SU-DHL-6 (cell line): ENCODE results near the gene MYO10.

Source experiments
- H2AFZ ChIP-seq: fragments of 200-600 bp; sonication (generic); 2 replicates; pipeline ENCODE4 v1.6.1; 2014; ENCODE audit warnings: low read depth, mild to moderate bottlenecking, moderate library complexity, mixed read lengths, antibody characterized with exemption, low read length; ENCODE audit not compliant: severe bottlenecking
- H3F3A ChIP-seq: fragments of 200-600 bp; shearing (Covaris generic); 2 replicates; pipeline ENCODE4 v1.6.0; 2016; ENCODE audit warnings: antibody characterized with exemption, mild to moderate bottlenecking; ENCODE audit not compliant: insufficient read depth
- H3K27ac ChIP-seq: fragments of 200-600 bp; sonication (generic); 2 replicates; pipeline ENCODE4 v1.5.1; 2016; ENCODE audit warnings: low read depth, mild to moderate bottlenecking, low read length, moderate library complexity, mixed read lengths
- H3K27me3 ChIP-seq: fragments of 200-600 bp; sonication (generic), shearing (Covaris generic); 2 replicates; pipeline ENCODE4 v1.6.0; 2014; ENCODE audit warnings: mild to moderate bottlenecking, low read length
- H3K36me3 ChIP-seq: fragments of 200-600 bp; sonication (generic); 2 replicates; pipeline ENCODE4 v1.6.1; 2014; ENCODE audit warnings: mild to moderate bottlenecking, low read length, mixed read lengths
- H3K4me2 ChIP-seq: fragments of 300-600, 200-600 bp; shearing (Covaris generic), sonication (generic); 2 replicates; pipeline ENCODE4 v1.6.0; 2014; ENCODE audit warnings: low read length, low read depth, mild to moderate bottlenecking; ENCODE audit not compliant: poor library complexity, severe bottlenecking
- H3K4me3 ChIP-seq: fragments of 200-600 bp; sonication (generic); 2 replicates; pipeline ENCODE4 v1.5.1; 2014; ENCODE audit warnings: antibody characterized with exemption, low read length, mild to moderate bottlenecking, mixed read lengths; ENCODE audit not compliant: insufficient read depth, poor library complexity, severe bottlenecking
- H3K79me2 ChIP-seq: fragments of 200-600 bp; sonication (generic); 2 replicates; pipeline ENCODE4 v1.6.1; 2014; ENCODE audit warnings: mild to moderate bottlenecking, low read length, moderate library complexity; ENCODE audit not compliant: insufficient read depth
- H3K9ac ChIP-seq: fragments of 200-600 bp; sonication (generic); 2 replicates; pipeline ENCODE4 v1.7.0; 2014; ENCODE audit warnings: mild to moderate bottlenecking, low read length
- H3K9me2 ChIP-seq: fragments of 200-600 bp; sonication (generic); replicated peaks from 2 replicates; pipeline ENCODE4 v1.6.1; 2014; ENCODE audit warnings: low read length; ENCODE audit not compliant: insufficient read depth
- H3K9me3 ChIP-seq: fragments of 200-600 bp; sonication (generic); 2 replicates; pipeline ENCODE4 v1.6.1; 2014; ENCODE audit warnings: low read length, mixed read lengths; ENCODE audit not compliant: insufficient read depth
- H4K20me1 ChIP-seq: fragments of 200-600 bp; sonication (generic); 2 replicates; pipeline ENCODE4 v1.6.1; 2014; ENCODE audit warnings: low read depth, mild to moderate bottlenecking, antibody characterized with exemption, low read length, moderate library complexity, mixed read lengths
- EZH2phosphoT487 ChIP-seq: fragments of 200-600 bp; sonication (generic), shearing (Covaris generic); conservative IDR thresholded peaks from 2 replicates; pipeline ENCODE4 v1.6.1; 2018; ENCODE audit warnings: mild to moderate bottlenecking, antibody characterized with exemption, low read length, moderate library complexity, mixed read lengths
- TF ChIP-seq, protein P1 (sequence below): fragments of 200-600 bp; sonication (generic); IDR thresholded peaks from one replicate; pipeline ENCODE4 v1.5.1; 2017; ENCODE audit warnings: antibody characterized with exemption, mild to moderate bottlenecking, low read length, moderate library complexity; ENCODE audit not compliant: insufficient read depth, poor library complexity, severe bottlenecking

Gene MYO10

DNA sequence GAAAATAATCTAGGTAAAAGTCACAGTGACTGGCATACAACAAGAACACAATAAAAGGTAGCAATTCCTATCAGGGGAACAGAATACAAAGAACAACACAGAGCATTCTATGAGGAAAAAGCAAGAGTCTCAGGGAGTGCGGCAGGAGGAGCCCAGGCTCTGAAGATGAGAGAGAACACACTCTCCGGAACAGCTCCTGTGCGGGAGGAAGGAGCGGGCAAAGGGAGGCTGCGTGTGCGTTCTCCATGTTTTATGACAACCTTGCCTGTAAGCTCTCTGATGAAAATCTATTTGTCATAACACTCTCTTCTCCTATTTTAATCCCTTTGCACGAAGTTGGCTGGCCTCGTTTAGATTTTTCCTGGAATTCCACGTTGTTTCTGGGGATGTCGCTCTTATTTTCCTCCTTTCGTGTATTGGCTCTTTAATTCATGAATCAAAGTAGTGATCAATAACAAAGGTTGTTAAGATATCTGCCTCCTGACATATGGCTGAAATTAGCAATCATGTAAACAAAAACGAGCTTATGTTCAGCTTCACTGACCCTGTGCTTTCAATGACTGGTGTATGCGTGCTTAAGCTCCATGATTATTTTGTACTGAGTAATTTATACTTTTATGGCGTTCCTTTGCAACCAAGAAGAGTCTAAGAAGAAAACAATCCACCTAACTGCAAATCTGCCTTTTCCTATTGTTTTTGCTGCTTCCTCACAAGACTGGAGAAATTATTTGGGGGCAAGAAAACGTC lies 109.5 kb downstream of the MYO10 start:
- Histone ChIP-seq H3K9me2 (no peaks in the 10 kb centered on the region), H3K79me2 (no peaks in the 10 kb centered on the region), H3K4me2 (no peak overlapping the region), H3K27me3 (no peaks in the 10 kb centered on the region), H2AFZ (no peak overlapping the region), H3K36me3 (no peaks in the 10 kb centered on the region), H3K9me3 (no peaks in the 10 kb centered on the region), H4K20me1 (no peaks in the 10 kb centered on the region), H3K9ac (no peak overlapping the region), H3K27ac (no peak overlapping the region), H3F3A (no peaks in the 10 kb centered on the region), H3K4me3 (no peak overlapping the region)
- TF ChIP-seq EZH2phosphoT487 = no peak
- TF ChIP-seq, protein P1, sequence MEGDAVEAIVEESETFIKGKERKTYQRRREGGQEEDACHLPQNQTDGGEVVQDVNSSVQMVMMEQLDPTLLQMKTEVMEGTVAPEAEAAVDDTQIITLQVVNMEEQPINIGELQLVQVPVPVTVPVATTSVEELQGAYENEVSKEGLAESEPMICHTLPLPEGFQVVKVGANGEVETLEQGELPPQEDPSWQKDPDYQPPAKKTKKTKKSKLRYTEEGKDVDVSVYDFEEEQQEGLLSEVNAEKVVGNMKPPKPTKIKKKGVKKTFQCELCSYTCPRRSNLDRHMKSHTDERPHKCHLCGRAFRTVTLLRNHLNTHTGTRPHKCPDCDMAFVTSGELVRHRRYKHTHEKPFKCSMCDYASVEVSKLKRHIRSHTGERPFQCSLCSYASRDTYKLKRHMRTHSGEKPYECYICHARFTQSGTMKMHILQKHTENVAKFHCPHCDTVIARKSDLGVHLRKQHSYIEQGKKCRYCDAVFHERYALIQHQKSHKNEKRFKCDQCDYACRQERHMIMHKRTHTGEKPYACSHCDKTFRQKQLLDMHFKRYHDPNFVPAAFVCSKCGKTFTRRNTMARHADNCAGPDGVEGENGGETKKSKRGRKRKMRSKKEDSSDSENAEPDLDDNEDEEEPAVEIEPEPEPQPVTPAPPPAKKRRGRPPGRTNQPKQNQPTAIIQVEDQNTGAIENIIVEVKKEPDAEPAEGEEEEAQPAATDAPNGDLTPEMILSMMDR = no peak

DNA sequence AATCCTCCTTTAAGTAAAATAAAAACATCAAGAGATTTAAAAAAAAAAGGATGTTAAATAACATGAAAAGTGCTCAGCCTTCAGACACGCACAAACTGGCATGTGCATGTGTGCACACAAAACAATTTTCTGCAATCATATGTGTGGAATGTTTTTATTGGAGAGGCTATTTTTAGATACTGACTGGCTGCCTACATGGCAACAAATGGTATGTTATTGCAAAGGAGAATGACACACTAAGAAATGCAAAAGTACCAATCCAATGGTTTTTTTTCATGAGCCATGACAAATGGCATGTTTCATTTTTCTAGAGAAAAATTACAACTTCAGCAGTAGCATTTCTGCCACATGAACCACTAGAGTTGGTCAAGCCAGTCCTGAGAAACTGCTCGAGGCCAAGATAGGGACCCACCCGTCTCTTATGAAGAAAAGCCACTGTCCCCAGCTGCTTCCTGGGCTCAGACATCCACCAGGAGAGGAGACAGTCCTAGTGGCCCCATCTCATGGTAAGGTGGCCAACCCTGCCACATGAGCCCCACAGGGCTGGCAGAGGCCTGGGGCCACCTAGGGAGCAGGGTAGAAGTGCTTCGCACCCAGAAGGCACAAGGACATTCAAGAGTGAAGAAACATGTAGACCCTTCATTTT lies 116.4 kb downstream of the MYO10 start:
- no peak for TF ChIP-seq EZH2phosphoT487
- TF ChIP-seq, protein P1 = no peak
- Histone ChIP-seq H3K9me3 (no peaks in the 10 kb centered on the region), H3F3A (no peaks in the 10 kb centered on the region), H3K27ac (no peak overlapping the region), H2AFZ (no peak overlapping the region), H3K9me2 (no peaks in the 10 kb centered on the region), H4K20me1 (no peaks in the 10 kb centered on the region), H3K4me2 (no peak overlapping the region), H3K27me3 (no peaks in the 10 kb centered on the region), H3K79me2 (no peaks in the 10 kb centered on the region), H3K36me3 (no peaks in the 10 kb centered on the region), H3K9ac (no peak overlapping the region), H3K4me3 (no peak overlapping the region)

DNA sequence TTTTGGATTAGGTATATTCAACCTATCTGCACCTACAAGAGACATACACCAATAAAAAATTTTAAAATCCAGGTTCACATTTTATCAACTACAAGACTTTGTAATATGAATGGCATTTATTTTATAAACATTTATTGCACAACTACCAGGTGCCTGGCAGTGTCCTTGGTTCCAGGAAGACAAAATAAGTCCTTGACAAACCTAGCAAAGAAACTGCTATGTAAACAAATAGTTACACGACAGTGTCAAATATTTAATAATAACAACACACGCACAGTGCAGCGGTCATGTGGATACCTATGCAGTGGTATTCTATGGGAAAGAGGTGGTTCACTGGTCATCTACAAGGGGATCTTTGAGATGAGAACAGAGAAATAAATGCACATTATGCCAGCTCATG lies 120.7 kb downstream of the MYO10 start:
- no peak for TF ChIP-seq EZH2phosphoT487
- TF ChIP-seq, protein P1 = no peak
- Histone ChIP-seq H3K4me2 (no peak overlapping the region), H3K27ac (no peak overlapping the region), H3K4me3 (no peak overlapping the region), H2AFZ (no peak overlapping the region), H3K79me2 (no peaks in the 10 kb centered on the region), H3K9me3 (no peaks in the 10 kb centered on the region), H3K9me2 (no peaks in the 10 kb centered on the region), H3K36me3 (no peaks in the 10 kb centered on the region), H3F3A (no peaks in the 10 kb centered on the region), H4K20me1 (no peaks in the 10 kb centered on the region), H3K9ac (no peak overlapping the region), H3K27me3 (no peaks in the 10 kb centered on the region)
